Chondrocyte (in vitro differentiated cells): Measurements from ENCODE around the gene CDAN1. TPM values are rescaled to one million over a fixed set of nuclear protein-coding genes. Genes with fewer than 3 reads are reported as not detected.
"Not testable (repeated sequence)": the region's sequence is repeated elsewhere in the genome, so short reads cannot be mapped to it uniquely, and the experiment has no call there.

Source experiments
- DNase-seq: peaks from one replicate; pipeline ENCODE4 v3.0.0; 2021; ENCODE audit warnings: mixed read lengths, low spot score
- H3K27ac Mint-ChIP-seq: one replicate; pipeline ENCODE4 v1.8.0; 2021; ENCODE audit warnings: mild to moderate bottlenecking, moderate library complexity, mixed read lengths; ENCODE audit not compliant: unreplicated experiment
- H3K27me3 Mint-ChIP-seq: 2 replicates; pipeline ENCODE4 v1.8.0; 2021; ENCODE audit warnings: low read depth, mixed read lengths
- H3K36me3 Mint-ChIP-seq: 2 replicates; pipeline ENCODE4 v1.8.0; 2021; ENCODE audit warnings: low read depth, mixed read lengths
- H3K4me1 Mint-ChIP-seq: 2 replicates; pipeline ENCODE4 v1.8.0; 2021; ENCODE audit warnings: low read depth, mild to moderate bottlenecking, mixed read lengths
- H3K4me3 Mint-ChIP-seq: one replicate; pipeline ENCODE4 v1.8.0; 2021; ENCODE audit warnings: mild to moderate bottlenecking, moderate library complexity, mixed read lengths; ENCODE audit not compliant: unreplicated experiment
- H3K9me3 Mint-ChIP-seq: 2 replicates; pipeline ENCODE4 v1.8.0; 2021; ENCODE audit warnings: low read depth, mixed read lengths
- total RNA-seq: library from RNA; stranded (reverse); gene quantifications from 3 replicates; pipeline ENCODE4 v1.2.1, GENCODE V29; 2021
- TF ChIP-seq, protein P1 (sequence below): fragments of 200-600 bp; sonication (generic); IDR thresholded peaks from 2 replicates; pipeline ENCODE4 v1.5.0; 2021; ENCODE audit warnings: antibody characterized with exemption, mild to moderate bottlenecking, moderate library complexity

Gene CDAN1
- total RNA-seq, 1 donor from 2014 or later: 15.7 TPM

GRCh38 chr15:42687740-42688139, 49.2 kb downstream of the CDAN1 start:
- no peak for DNase-seq
- Mint-ChIP-seq H3K4me3 (no peak overlapping the region), H3K36me3 (peaks cover 32% of the 10 kb centered on the region), H3K9me3 (no peaks in the 10 kb centered on the region), H3K4me1 (no peaks in the 10 kb centered on the region), H3K27me3 (no peaks in the 10 kb centered on the region), H3K27ac (no peak overlapping the region)
- TF ChIP-seq, protein P1, sequence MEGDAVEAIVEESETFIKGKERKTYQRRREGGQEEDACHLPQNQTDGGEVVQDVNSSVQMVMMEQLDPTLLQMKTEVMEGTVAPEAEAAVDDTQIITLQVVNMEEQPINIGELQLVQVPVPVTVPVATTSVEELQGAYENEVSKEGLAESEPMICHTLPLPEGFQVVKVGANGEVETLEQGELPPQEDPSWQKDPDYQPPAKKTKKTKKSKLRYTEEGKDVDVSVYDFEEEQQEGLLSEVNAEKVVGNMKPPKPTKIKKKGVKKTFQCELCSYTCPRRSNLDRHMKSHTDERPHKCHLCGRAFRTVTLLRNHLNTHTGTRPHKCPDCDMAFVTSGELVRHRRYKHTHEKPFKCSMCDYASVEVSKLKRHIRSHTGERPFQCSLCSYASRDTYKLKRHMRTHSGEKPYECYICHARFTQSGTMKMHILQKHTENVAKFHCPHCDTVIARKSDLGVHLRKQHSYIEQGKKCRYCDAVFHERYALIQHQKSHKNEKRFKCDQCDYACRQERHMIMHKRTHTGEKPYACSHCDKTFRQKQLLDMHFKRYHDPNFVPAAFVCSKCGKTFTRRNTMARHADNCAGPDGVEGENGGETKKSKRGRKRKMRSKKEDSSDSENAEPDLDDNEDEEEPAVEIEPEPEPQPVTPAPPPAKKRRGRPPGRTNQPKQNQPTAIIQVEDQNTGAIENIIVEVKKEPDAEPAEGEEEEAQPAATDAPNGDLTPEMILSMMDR: no peak

GRCh38 chr15:42686281-42686680, 50.6 kb downstream of the CDAN1 start:
- no peak overlapping the region for H3K4me3 Mint-ChIP-seq
- TF ChIP-seq, protein P1: no peak

DNA sequence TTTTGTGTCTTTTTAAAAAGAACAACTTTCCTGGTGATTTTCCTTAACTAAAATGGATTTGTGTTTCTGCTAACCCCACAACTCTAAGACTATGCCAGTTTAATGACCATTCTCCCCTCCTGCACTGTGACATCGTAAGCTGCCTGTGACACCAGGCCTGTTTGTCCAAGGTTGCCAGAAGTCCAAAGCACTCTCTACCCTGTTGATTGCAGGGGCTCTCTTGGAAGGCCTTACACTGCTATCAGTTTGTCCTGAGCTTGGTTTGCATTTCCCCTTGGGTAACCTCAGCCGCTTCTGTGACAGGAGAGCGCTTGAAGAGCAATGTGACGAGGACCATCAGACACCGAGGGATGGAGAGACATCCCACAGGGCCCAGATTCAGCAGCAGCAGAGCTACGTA, 55.8 kb downstream of the CDAN1 start:
- H3K9me3 Mint-ChIP-seq: no peaks in the 10 kb centered on the region
- H3K36me3 Mint-ChIP-seq: peaks cover 47% of the 10 kb centered on the region
- no peak overlapping the region for H3K27ac Mint-ChIP-seq
- TF ChIP-seq, protein P1: no peak
- no peaks in the 10 kb centered on the region for H3K4me1 Mint-ChIP-seq
- no peak for DNase-seq
- H3K27me3 Mint-ChIP-seq: no peaks in the 10 kb centered on the region
- no peak overlapping the region for H3K4me3 Mint-ChIP-seq

More at GRCh38 chr15:42686281-42686680, 50.6 kb downstream of the CDAN1 start:
- no peaks in the 10 kb centered on the region for H3K27me3 Mint-ChIP-seq
- H3K4me1 Mint-ChIP-seq: no peaks in the 10 kb centered on the region
- peaks cover 39% of the 10 kb centered on the region for H3K36me3 Mint-ChIP-seq
- no peak for DNase-seq
- H3K27ac Mint-ChIP-seq: no peak overlapping the region
- no peaks in the 10 kb centered on the region for H3K9me3 Mint-ChIP-seq

DNA sequence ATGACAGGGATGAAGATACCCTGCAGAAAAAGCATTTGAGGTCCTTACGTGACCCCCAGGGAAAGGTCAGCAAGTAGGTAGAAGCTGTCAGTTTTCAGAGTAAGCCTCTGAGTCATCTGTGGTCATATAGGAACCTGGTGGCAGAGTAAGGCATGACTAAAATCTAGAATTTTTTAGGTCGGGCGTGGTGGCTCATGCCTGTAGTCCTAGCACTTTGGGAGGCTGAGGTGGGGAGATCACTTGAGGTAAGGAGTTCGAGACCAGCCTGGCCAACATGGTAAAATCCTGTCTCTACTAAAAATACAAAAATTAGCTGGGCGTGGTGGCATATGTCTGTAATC, 56.8 kb downstream of the CDAN1 start:
- not testable (repeated sequence) for H3K27me3 Mint-ChIP-seq, H3K27ac Mint-ChIP-seq, DNase-seq, H3K4me1 Mint-ChIP-seq, H3K9me3 Mint-ChIP-seq, H3K4me3 Mint-ChIP-seq
- peaks cover 52% of the 10 kb centered on the region for H3K36me3 Mint-ChIP-seq

DNA sequence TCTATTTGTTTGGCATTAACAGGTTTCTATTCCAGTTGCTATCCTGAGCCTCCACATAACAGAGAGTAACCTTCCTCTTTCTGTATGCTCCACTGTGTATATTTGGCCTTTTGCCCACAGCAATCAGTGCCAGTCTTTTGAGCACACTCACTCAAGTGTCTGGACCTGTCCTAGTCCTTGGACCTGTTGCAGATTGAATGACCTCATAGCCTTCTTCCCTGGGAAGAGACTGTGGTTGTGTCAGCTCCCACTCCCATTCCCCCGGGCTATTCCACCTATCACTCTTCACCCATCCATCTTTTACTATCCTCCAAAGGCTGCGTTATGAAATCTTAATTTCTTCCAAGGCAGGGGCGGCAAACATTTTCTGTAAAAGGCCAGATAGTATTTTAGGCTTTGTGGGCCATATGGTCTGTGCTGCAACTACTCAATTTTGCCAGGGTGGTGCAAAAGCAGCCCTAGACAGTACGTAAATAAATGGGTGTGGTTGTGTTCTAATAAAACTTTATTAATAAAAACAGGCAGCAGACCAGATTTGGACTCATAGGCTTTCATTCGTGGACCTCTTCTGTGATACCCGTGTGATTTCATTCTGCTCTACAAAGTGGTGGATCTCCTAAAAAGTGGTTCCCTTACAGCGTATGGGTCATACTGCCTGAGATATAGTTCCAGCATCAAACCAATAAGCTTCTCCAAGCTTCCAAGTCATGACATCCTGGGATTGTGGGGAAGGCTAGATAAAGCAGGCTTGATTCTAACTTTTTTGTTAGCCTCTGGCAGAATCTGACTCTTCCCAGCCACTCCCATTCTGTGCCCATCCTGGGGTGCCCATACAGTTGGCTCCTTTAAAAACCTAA, 57.4 kb downstream of the CDAN1 start:
- Mint-ChIP-seq H3K4me3 (no peak overlapping the region), H3K4me1 (no peaks in the 10 kb centered on the region), H3K27me3 (no peaks in the 10 kb centered on the region), H3K27ac (no peak overlapping the region), H3K36me3 (peaks cover 55% of the 10 kb centered on the region), H3K9me3 (no peaks in the 10 kb centered on the region)
- TF ChIP-seq, protein P1: no peak
- no peak for DNase-seq

DNA sequence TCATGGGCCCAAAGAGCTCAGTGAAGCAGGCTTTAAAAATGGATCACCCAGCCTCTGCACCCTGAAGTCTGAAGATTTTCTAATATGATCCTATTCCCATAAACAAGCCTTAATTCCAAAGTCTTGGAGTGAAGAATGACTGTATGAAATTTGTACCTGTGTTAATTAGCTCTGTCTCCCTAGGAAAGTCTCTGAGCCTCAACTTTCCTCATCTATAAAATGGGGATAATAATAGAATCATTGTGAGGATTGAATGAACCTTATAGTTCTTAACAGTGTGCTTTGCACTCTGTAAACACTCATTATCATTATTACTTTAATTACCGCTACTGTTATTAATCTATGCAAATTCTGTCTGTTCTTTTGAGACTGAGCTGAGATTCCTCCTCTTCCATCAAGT, 61.9 kb downstream of the CDAN1 start:
- no peak for DNase-seq
- Mint-ChIP-seq H3K9me3 (no peaks in the 10 kb centered on the region), H3K4me1 (peaks cover 18% of the 10 kb centered on the region), H3K27me3 (no peaks in the 10 kb centered on the region), H3K36me3 (peaks cover 33% of the 10 kb centered on the region), H3K4me3 (no peak overlapping the region), H3K27ac (no peak overlapping the region)
- TF ChIP-seq, protein P1: no peak
